SKM-1 (cell line): ENCODE data around the gene APC.
A peak's percentile ranks its signal among the peaks of the same experiment; 100 is the strongest.

Experiments used
- DNase-seq: peaks from one replicate; lab custom pipeline; 2025; ENCODE audit not compliant: unreplicated experiment; lab: John Stamatoyannopoulos, UW

APC gene

GRCh38 chr5:112737463-112738190, at the start of gene APC:
Gene APC (plus strand): TSS chr5:112737885. CDS start chr5:112754891, 17,006 bp downstream.
- peak; percentile 74 for DNase-seq

DNA sequence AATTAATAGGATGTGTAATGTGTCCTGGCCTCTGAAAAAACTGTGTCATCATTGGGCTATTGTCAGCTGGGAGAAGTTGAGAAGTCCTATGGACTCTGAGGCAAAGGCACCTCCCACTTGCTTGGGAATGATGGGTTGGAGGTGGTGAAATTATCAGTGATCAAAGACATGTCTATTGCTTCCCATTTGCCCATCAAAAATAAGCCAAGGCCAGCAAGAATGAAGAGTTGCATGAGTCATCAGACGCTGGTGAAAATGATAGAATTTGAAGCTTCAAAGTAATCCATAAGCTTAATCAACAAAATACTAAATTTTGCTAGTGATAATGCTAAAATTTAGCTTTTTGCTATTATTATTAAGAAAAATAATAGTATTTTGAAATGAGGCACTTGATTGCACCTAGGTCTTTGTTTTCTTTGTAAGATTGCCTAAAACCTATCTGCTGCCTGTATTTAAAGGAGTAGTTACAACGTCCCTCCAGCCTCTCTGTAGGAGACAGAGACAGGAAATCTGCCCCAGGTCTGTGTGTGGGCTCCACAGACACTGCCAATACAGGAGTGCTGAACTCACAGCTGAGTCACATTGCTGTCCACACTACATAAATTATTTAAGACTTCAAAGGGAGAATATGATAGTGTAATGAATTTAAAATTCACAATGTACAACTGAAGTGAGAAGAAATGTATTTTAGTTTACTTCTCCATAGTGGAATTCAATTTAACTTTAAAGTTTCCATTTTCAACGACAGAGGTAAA, 48.4 kb upstream of the APC start:
- no peak for DNase-seq

GRCh38 chr5:112690605-112691338, 46.9 kb upstream of the APC start:
- DNase-seq = no peak

DNA sequence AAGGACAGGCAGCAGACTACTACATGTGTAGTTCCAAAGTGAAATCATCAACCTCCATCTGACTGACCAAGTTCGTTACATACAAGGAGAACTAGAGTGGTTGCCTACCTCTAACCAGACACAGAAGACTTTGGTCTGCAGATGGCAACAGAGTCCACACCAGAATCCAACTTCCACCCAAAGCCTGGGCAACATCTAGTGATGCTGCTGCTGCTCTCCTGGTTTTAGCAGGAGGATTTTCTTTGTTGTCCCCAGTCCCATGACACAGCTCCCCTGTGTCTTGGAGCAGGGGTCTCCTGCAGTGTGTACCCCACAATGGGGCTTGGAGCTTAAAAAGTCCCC, 46.4 kb upstream of the APC start:
- no peak for DNase-seq

DNA sequence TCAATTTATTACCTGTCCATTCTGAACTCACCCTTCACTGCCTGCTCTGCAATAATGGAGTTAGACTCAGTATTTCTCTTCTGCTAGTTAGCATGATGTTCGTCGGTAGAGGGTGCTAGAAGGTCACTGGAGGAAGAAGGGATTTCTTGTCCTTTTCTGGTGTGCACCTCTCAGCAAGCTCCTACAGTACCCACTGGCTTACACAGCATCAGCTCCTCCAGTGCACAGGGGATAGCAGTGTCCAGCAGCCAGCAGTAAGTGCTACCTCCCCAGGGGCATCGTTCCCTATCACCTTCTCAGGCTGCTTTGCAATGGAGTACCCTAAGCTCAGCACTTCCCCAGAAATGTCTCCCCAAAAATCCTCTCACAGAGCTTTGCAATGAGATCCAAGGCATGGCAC, 45.9 kb upstream of the APC start:
- no peak for DNase-seq

DNA sequence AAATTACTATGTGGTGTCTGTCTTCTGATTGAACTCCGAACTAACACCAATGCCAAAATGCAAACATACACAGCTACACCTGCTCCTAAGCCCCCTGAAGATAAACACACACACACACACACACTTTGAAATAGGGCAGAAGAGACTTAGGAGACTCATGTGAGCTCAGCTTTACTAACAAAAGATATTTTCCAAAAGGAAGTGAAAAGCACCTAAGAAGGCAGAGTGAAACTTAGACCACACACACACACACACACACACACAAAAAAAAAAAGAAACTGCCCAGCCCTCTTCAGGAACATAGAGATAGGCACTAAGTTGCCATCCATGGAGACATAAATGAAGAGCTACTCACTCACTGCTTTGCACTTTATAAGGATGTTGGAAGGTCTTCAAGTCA, 45.2 kb upstream of the APC start:
- no peak for DNase-seq

DNA sequence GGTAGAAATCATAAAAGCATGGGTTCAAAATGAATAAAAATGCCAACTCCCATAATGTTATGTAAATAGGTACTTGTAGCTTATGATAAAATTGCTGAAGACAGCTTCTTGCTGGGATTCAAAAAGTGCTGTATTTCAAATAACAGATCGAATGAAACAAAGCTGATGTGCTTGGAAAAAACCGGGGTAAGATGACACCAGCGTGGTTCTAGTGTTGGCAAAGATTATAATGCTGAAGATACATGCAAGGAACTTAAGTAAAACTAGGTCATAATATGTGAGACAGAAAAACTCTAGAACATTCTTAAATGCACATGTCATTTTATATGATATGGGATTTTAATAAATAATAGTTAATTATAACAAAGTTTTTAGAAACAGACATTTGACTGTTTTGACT, 44.4 kb upstream of the APC start:
- DNase-seq = no peak

DNA sequence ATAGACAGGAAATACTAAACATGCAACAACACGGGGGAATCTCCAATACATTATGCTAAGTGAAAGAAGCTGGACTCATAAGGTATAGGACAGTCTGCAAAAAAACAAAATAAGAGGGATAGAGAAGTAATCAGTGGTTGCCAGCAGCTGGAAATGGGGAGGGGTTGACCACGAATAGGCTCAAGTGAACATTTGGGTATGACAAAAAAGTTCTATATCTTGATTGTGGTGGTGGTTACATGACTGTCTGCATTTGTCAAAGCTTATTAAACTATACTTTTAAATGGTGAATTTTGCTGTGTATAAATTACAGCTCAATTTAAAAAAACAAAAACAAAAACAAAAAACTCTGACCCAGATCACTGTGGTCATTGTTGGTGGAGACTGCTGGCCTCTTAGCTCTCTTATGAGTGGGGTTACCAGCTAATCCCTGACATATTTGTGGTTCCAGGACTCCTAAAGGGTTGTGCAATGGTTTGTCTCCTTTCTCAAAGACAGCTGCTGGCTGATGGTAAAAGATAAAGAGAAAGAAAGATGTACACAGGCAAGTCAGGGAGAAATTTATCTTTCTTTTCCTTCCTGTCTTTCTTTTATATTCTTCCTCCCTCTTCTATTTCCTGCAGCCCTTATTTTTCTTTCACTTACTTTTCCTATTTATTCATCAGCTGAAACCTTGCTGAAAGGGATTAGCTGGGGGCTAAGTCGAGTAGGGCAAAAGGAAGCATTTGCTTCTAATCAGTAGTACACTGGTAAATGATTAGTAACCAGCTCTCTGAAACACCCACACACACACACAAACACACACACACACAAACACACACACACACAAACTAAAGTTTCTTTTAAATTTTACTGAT, 42.6 kb upstream of the APC start:
- DNase-seq = no peak

DNA sequence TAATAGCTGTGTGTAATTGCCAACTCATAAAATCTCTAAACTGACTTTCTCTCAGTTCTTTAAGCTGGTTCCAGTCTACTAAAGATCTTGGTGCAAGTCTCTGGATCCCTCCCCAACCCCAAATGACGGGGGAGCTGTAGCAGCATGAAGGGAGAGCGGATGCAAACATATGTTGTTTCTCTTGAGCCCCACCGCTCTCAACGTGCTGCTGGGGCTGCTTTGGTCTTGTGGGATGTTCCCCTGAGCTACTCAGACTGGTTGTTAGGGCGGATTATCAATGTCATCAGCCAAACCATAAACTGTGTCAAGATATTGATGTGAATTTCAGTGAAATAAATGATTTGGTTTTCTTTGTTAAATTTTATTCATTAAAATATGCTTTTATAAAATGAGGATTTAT, 40.9 kb upstream of the APC start:
- DNase-seq = no peak

DNA sequence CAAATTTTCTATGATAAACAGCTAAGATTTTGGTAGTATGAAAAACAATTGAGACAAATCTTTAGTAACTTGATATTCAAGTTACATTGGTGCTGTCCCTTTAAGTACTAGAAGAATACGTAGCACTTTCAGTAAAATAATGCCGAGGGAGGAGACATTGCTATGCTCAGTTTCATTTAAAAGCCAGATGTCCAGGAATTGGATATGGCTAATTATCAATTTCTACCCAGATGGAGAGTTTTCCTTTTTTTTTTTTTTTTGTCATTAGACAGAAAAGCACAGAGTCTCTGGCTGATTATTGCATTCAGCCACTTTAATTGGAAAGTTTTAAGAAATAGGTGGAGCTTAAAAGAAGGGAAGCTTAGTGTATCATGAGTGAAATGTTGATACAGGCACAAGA, 40.4 kb upstream of the APC start:
- no peak for DNase-seq

- DNase-seq = no peak
Observed at GRCh38 chr5:112697833-112698232, 39.9 kb upstream of the APC start.

GRCh38 chr5:112703866-112704820, 33.5 kb upstream of the APC start:
- DNase-seq = no peak

GRCh38 chr5:112706446-112707016, 31.2 kb upstream of the APC start:
- DNase-seq = no peak

DNA sequence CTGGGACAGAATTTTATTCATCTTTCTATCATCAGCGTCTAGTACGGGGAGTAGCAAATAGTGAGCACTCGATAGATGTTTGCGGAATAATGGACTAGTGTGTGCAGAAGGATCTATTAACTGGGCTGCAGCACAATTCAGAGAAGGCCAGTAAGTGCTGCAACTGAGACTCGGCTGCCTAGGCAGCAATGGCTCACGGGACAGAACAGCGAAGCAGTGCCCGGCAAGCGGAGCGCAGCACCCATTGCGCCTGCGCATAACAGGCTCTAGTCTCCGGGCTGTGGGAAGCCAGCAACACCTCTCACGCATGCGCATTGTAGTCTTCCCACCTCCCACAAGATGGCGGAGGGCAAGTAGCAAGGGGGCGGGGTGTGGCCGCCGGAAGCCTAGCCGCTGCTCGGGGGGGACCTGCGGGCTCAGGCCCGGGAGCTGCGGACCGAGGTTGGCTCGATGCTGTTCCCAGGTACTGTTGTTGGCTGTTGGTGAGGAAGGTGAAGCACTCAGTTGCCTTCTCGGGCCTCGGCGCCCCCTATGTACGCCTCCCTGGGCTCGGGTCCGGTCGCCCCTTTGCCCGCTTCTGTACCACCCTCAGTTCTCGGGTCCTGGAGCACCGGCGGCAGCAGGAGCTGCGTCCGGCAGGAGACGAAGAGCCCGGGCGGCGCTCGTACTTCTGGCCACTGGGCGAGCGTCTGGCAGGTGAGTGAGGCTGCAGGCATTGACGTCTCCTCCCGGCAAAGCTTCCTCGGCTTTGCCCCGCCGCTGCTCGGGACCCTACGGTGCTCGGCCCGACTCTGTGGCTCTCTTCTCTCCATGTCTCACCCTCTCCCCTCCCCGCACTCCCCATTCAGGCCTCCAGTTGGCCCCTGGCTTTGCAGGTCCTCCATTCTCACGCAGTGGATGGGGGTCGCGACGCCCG, 30.2 kb upstream of the APC start:
- peak; percentile 94 for DNase-seq

GRCh38 chr5:112708103-112708622, 29.5 kb upstream of the APC start:
- no peak for DNase-seq

DNA sequence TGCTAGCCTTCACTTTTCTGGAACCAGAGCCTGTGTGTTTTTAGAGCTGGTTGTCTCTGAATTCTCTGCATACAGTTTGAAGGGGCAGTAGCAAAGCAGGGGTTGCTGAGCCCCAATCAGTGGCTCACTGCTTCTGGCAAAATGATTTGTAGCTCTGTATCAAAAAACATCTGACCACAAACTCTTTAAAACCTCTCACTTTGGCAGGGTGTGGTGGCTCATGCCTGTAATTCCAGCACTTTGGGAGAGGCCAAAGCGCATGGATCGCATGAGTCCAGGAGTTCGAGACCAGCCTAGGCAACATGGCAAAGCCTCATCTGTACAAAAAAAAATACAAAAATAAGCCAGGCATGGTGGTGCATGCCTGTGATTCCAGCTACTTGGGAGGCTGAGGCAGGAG, 28.3 kb upstream of the APC start:
- DNase-seq = no peak

DNA sequence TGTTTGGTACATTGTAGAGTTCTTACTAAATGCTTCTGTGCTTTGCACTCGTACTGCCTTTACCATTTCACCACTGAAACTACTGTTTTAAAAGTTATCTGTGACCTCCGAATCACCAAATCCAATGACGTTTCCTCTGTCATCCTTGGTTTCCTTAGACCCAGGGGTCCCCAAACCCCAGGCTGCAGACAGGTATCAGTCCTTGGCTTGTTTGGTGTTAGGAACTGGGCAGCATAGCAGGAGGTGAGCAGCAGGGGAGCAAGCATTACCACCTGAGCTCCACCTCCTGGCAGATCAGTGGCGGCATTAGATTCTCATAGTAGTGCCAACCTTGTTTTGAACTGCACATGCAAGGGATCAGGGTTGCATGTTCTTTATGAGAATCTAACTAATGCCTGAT, 26.8 kb upstream of the APC start:
- no peak for DNase-seq

DNA sequence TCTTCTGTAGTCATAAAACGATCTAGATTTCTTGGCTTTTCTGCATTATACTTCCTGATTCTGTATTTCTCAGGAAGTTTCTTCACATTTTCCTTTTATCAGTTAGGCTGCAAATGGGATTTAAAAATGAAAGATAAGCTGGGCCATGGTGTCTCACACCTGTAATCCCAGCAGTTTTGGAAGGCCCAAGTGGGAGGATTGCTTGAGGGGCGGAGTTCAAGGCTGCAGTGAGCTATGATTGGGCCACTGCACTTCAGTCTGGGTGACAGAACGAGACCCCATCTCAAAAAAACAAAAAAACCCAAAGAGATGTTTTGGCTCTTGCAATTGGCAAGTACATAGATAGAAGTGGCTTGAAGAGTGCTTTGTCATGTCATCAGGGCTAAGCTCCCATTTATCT, 26.2 kb upstream of the APC start:
- no peak for DNase-seq
